ENCODE results near the gene CAMTA1.

The CAMTA1 gene

DNA sequence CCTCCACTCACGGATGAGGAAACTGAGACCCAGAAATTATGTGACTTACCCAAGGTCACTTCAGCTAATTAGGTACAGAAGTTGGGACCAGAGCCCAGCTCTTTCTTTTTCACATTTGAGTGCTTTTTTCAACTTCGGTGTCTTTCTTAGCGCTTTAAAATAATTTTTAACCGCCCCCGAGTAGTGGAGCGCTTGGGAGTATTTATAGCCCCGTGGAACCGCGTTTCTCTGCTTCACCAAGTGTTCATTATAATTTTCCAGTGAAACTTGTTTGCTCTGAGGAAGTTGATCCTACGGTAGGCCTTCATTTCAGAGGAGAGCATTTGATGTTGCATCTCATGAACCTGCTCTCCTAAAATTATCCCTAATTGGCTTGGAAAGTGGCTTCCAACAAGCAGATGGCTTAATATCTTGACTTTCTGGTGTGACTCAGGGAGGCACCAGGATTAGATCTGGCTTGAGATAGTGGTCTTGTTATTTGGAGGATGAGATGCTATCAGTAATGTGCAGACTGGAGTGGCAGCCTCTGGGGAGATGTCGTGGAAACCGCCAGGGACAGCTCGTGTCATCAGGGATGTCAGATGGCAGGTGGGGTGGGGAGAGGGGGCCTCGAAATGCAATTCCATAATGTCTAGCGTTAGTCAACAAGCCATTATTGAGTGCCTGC is 321.3 kb downstream of the CAMTA1 start:
- Histone ChIP-seq H3K27ac (no peak overlapping the region), H3K4me3 (no peak overlapping the region)

DNA sequence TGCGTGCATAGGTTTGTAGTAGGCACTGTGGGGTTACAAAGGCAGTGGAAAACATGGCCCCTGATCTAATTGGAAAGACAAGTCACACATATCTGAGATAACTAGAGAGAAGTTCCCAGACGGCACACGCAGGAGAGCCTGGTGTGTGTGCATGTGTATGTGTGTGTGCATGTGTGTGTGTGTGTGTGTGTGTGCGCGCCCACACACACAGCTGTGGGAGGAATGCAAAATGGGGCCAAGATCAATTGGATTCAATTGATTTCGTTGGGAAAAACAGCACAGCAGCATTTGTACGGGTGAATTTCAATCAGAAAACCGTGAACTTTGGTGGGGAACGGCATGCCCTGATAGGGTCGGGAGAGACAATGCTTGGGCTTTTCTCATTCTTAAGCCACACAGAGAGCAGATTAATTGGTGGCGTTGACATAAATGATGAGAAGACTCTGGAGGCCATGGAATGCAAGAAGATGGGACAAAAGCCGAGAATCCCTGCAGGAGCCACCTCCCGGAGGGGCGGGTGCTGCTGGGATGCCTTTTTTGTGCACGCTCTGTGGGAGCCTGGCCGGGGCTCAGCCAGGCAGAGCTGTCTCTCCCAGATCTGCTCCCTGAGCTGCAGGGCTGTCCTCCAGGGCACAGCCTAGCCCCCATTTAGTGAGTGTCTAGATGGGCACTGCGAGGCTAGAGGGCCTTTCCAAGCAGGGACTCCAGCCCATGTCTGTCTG is 322.0 kb downstream of the CAMTA1 start:
- Histone ChIP-seq H3K27ac (no peak overlapping the region), H3K4me3 (no peak overlapping the region)

DNA sequence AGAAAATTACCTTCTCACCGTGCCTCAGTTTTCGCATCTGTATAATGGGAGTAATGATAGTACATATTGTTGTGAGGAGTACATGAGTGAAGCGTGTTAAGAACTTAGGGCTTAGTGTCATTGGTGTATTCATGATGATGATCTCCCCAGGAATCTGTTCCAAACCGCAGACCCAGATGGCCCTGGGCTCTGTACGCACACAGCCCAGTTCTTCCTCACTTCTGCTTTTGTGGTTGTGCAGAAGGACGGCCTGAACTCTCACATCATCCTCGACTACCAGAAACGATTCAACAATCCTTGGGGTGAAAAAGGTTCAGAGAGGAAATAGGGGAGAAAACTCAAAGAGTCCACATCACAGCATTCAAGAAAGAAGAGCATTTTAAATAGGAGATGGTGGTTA is 323.0 kb downstream of the CAMTA1 start:
- no peak overlapping the region for H3K4me3 ChIP-seq
- H3K27ac ChIP-seq: no peak overlapping the region

- no peak overlapping the region for H3K4me3 ChIP-seq
- peak overlapping the region in 1 of 21 experiments; percentile 13 for H3K27ac ChIP-seq
These were observed 324.6 kb downstream of the CAMTA1 start for GRCh38 chr1:7109901-7110300.

GRCh38 chr1:7110321-7110720 is 325.1 kb downstream of the CAMTA1 start:
- Histone ChIP-seq H3K4me3 (no peak overlapping the region), H3K27ac (no peak overlapping the region)

DNA sequence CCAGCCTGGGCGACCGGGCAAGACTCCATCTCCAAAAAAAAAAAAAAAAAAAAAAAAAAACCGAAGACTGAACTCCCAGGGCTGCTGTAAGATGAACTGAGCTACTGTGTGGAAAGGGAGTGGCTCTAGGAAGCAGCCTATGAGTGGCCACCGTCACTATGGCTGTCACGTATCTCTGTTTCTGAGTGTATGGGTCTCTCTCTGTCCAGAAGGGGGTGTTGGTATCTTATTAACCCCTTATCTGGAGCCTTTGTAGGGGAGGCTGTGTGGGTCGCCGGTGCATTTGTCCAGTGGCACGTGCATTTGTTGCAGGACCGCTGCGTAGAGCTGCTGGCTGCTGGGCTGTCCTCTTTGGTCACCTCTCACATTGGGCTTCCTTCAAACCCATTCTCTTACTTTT is 326.6 kb downstream of the CAMTA1 start:
- Histone ChIP-seq H3K4me3 (no peak overlapping the region), H3K27ac (no peak overlapping the region)

DNA sequence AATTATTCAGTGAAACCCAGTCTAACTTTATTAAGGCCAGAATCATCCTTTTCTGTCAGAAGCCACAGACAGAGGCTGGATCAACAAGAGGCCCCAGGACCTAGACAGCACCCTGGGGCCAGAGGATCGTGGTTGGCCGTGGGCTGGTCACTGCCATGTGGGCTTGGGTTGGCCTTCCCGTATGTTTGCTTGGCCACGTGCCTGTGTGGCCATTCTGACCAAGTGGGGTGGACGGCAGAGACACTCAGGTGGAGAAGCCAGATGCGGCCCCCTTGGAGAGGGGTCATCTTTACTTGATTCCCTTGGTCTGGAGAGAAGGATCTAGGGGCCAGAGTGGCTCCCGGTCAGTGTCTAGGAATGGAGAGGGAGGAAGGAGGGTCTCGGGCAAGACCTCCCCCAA is 327.9 kb downstream of the CAMTA1 start:
- no peak overlapping the region for H3K27ac ChIP-seq
- H3K4me3 ChIP-seq: no peak overlapping the region

DNA sequence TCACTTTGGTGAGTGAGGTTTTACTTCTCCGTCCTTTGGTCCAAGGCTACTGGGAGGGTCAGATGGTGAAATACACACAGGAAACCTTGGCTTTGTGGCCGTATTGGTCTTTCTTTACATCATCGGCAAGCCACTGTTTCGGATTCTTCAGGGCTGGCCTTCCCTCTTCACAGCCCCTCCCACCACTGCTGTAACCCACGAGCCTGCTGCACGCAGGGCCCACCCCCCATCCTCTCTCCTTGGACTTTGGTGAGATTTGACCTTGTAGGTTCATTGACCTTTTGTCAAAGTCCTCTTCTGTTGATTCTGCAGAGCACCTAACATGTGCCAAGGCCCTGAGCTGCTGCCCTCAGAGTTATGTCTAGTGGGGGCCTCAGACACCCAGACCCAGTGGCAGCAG is 328.6 kb downstream of the CAMTA1 start:
- Histone ChIP-seq H3K27ac (no peak overlapping the region), H3K4me3 (no peak overlapping the region)

DNA sequence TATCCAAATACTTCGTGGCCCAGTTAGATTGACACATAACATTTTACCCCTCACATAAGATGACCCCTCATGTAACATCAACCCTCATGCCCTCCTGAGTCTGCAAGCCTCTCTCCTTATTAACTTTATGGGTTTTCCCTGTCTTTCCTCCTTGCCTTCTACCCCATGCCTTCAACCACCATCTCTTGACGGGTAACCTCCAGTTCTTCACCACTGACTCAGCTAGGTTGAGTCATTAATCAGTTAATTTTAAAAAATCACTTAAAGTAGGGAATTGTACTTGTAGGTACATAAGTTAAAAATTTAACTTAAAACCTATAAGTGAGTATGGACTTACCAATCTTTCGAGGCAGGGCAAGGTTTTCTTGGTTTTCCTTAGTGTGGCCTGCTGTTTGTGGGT is 330.7 kb downstream of the CAMTA1 start:
- H3K27ac ChIP-seq: no peak overlapping the region
- no peak overlapping the region for H3K4me3 ChIP-seq

DNA sequence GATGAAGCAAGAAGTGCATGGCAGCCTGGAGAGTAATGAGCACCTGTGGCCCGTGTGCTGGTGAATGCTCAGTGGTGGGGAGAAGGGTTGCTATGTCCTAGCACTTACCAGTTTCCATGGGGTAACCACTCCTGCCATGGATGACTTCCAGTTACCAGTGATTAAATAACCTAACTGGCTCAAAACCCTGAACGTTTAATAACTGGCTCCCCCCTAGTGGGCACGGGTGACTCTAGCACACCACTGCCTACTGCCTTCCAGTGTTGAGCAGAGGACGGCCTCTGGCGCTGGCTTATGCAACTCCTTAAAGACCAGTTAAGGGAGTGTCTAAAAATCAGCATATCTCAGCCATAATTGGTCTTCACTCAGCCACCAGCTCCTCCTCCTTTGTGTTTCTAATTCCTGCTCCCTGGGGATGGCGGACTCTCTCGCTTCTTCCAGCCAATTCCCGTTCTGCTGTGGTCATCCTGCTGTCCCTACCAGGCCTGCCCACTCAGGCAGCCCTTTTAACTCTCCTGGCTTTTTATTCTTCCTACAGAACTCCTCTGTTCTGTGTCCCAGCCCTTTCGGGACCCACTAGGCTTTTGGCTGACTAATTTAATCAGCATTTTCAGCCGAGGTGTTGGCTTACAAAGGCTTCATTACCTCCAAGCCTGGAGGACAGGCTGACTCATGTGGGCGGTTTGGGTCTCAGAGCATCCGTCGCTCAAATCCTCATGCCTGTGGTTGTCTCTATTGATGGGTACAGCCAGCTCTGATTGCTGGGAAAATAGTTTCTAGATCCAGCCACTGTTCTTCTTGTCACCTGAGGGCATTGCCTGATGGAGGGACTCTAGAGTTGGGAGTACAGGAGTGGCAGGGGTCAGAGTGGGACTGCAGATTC is 332.4 kb downstream of the CAMTA1 start:
- peak overlapping the region in 7 of 21 experiments; percentile 6 to 48 (median 35) for H3K27ac ChIP-seq

DNA sequence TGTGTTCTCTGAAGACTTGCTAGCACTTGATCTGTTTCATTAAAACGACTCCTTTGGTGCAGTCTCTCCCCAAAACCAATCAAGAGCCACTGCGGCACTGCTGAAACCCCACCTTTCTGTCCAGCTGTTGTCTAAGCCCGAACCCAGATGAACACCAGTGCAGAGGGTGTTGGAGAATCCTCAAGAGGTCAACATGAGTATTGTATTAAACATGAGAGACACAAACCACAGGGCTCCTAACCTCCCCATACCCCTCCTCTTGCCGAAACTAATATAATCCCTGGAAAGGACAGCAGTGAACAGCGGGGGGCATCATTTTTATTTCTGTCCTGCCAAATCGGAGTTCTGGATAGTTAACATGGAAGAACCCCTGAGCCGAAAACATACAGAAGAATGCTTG is 333.9 kb downstream of the CAMTA1 start:
- Histone ChIP-seq H3K27ac (no peak overlapping the region), H3K4me3 (no peak overlapping the region)

More for the DNA sequence above, 332.4 kb downstream of the CAMTA1 start:
- H3K4me3 ChIP-seq: peak overlapping the region in 1 of 7 experiments; percentile 15

DNA sequence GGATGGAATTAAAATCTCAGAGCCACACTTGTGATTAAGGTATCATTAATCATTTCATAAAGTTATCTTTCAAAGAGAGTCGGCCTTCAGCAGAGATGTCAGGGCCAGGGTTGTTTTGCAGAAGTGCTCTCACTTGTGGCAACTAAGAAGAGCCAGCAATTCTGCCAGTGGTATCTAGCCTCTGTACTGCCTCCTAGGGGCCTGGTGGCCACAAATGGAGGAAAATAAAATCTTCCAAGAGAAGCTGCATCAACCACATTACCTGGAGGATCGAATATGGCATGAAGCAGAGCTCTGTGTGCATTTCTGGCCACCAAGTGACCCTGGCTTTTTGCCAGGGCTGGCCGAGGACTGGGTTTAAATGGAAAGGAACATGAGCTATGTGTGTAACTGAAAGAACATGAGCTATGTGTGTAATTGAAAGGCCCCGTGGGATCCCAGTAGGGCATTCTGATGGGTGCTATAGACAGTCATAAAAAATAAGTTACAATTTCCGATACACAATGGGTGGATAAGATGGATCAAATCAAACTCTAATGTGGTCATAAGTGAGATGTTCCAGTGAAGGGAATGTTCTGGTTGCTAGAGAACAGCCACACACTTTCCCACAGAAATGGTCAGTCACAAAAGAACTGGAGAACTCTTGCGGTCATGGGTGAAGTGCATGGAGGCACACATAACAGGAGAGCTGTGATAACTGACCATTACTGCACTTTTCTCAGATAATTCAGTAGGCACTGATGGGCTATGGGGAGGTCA is 335.8 kb downstream of the CAMTA1 start:
- H3K27ac ChIP-seq: no peak overlapping the region
- no peak overlapping the region for H3K4me3 ChIP-seq

GRCh38 chr1:7121622-7121988 is 336.4 kb downstream of the CAMTA1 start:
- Histone ChIP-seq H3K27ac (no peak overlapping the region), H3K4me3 (no peak overlapping the region)

GRCh38 chr1:7127322-7128075 is 342.2 kb downstream of the CAMTA1 start:
- H3K27ac ChIP-seq: no peak overlapping the region
- H3K4me3 ChIP-seq: no peak overlapping the region

DNA sequence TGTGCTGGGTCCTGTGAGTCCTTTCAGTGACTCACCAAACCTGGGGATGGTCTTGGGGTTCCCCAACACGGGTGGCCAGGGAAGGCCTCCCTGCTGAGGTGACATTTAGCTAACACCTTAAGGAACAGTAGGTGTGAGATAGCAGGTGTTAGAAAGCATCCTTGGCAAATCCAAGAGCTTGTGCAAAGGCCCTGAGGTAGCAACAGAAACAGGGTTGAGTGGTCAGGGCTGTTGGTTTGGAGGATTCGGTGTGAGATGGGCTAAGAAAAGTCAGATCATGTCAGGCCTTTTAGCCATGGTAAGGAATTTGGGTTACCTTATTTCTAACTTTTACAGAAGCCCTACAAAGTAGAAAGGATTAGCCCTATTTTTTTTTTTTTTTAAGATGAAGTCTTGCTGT is 343.0 kb downstream of the CAMTA1 start:
- no peak overlapping the region for H3K4me3 ChIP-seq
- no peak overlapping the region for H3K27ac ChIP-seq

DNA sequence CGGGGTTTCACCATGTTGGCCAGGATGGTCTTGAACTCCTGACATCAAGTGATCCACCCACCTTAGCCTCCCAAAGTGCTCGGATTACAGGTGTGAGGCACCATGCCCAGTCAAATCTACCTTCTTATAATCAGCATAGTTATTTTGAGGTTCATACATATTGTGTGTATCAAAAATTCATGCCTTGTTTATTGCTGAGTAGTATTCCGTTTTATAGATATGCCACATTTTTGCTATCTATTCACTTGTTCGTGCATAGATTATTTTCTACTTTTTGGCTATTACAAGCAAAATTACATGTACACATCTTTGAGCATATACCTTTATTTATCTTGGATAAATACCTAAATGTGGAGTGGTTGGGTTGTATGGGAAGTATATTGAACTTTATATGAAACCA is 344.9 kb downstream of the CAMTA1 start:
- no peak overlapping the region for H3K27ac ChIP-seq
- H3K4me3 ChIP-seq: no peak overlapping the region

DNA sequence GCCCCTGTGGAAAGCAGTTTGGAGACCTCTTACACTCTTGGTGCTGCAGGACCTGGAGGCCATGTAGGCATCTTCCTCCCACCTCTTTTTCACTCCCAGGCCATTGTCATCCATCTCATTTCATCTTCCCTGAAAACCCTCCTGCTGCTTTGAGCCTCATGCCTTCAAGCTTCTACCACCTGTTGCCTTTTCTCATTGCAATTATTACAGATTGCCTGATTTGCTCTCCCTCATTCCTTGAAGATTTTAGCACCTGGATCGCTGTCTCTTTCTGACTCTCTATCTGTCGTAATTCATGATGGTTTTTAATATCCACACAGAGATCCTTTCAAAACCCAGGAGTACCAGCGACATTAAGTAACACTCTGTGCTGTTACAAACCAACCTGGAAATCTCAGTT is 350.2 kb downstream of the CAMTA1 start:
- no peak overlapping the region for H3K27ac ChIP-seq
- H3K4me3 ChIP-seq: no peak overlapping the region

GRCh38 chr1:7136166-7136953 is 351.1 kb downstream of the CAMTA1 start:
- no peak overlapping the region for H3K27ac ChIP-seq
- H3K4me3 ChIP-seq: no peak overlapping the region

GRCh38 chr1:7140251-7140650 is 355.0 kb downstream of the CAMTA1 start:
- H3K27ac ChIP-seq: no peak overlapping the region
- no peak overlapping the region for H3K4me3 ChIP-seq
